ENCODE data around the gene HMGCR.

DNA sequence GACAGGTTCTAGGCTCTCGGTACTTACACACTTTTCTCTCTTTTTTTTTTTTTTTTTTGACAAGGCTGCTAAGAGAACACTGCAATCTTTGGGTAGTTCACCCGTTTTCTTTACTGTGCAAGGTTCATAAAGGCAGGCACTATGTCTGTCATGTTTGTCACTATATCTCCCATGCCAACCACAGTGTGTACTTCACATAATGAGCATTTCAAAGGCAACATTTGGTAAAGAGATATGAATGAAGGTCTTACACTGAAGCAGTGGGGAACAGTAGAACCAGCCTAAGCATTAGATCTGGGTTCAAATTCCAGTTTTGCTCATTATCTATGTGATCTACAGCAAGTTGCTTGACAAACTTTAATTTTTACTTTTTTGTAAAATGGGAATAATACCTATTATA, 1.5 kb upstream of the HMGCR start:
- no peak for TF ChIP-seq ZBTB21 (CRISPR knock-in tag; IDR thresholded peaks at IDR 0.05; ENCODE audit: borderline replicate concordance)
- TF ChIP-seq, protein P1, sequence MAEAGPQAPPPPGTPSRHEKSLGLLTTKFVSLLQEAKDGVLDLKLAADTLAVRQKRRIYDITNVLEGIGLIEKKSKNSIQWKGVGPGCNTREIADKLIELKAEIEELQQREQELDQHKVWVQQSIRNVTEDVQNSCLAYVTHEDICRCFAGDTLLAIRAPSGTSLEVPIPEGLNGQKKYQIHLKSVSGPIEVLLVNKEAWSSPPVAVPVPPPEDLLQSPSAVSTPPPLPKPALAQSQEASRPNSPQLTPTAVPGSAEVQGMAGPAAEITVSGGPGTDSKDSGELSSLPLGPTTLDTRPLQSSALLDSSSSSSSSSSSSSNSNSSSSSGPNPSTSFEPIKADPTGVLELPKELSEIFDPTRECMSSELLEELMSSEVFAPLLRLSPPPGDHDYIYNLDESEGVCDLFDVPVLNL (CRISPR knock-in tag; IDR thresholded peaks at IDR 0.05; ENCODE audit: borderline replicate concordance, low read depth) = no peak
- TF ChIP-seq, protein P2, sequence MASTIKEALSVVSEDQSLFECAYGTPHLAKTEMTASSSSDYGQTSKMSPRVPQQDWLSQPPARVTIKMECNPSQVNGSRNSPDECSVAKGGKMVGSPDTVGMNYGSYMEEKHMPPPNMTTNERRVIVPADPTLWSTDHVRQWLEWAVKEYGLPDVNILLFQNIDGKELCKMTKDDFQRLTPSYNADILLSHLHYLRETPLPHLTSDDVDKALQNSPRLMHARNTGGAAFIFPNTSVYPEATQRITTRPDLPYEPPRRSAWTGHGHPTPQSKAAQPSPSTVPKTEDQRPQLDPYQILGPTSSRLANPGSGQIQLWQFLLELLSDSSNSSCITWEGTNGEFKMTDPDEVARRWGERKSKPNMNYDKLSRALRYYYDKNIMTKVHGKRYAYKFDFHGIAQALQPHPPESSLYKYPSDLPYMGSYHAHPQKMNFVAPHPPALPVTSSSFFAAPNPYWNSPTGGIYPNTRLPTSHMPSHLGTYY (CRISPR knock-in tag; IDR thresholded peaks at IDR 0.05) = no peak
- TF ChIP-seq, protein P3, sequence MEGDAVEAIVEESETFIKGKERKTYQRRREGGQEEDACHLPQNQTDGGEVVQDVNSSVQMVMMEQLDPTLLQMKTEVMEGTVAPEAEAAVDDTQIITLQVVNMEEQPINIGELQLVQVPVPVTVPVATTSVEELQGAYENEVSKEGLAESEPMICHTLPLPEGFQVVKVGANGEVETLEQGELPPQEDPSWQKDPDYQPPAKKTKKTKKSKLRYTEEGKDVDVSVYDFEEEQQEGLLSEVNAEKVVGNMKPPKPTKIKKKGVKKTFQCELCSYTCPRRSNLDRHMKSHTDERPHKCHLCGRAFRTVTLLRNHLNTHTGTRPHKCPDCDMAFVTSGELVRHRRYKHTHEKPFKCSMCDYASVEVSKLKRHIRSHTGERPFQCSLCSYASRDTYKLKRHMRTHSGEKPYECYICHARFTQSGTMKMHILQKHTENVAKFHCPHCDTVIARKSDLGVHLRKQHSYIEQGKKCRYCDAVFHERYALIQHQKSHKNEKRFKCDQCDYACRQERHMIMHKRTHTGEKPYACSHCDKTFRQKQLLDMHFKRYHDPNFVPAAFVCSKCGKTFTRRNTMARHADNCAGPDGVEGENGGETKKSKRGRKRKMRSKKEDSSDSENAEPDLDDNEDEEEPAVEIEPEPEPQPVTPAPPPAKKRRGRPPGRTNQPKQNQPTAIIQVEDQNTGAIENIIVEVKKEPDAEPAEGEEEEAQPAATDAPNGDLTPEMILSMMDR (IDR thresholded peaks at IDR 0.05) = no peak
- TF ChIP-seq, protein P4, sequence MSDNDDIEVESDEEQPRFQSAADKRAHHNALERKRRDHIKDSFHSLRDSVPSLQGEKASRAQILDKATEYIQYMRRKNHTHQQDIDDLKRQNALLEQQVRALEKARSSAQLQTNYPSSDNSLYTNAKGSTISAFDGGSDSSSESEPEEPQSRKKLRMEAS (CRISPR knock-in tag; IDR thresholded peaks at IDR 0.05) = no peak
- no peak for TF ChIP-seq SP1 (CRISPR knock-in tag; conservative IDR thresholded peaks at IDR 0.05)
- no peak for TF ChIP-seq ETV6 (CRISPR knock-in tag; IDR thresholded peaks at IDR 0.05)
- TF ChIP-seq RELA (CRISPR knock-in tag; IDR thresholded peaks at IDR 0.05; ENCODE audit: borderline replicate concordance) = no peak
- TF ChIP-seq FOXP1 (CRISPR knock-in tag; IDR thresholded peaks at IDR 0.05; ENCODE audit: borderline replicate concordance) = no peak
- TF ChIP-seq, protein P5, sequence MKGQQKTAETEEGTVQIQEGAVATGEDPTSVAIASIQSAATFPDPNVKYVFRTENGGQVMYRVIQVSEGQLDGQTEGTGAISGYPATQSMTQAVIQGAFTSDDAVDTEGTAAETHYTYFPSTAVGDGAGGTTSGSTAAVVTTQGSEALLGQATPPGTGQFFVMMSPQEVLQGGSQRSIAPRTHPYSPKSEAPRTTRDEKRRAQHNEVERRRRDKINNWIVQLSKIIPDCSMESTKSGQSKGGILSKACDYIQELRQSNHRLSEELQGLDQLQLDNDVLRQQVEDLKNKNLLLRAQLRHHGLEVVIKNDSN (CRISPR knock-in tag; IDR thresholded peaks at IDR 0.05) = no peak
- TF ChIP-seq, protein P6, sequence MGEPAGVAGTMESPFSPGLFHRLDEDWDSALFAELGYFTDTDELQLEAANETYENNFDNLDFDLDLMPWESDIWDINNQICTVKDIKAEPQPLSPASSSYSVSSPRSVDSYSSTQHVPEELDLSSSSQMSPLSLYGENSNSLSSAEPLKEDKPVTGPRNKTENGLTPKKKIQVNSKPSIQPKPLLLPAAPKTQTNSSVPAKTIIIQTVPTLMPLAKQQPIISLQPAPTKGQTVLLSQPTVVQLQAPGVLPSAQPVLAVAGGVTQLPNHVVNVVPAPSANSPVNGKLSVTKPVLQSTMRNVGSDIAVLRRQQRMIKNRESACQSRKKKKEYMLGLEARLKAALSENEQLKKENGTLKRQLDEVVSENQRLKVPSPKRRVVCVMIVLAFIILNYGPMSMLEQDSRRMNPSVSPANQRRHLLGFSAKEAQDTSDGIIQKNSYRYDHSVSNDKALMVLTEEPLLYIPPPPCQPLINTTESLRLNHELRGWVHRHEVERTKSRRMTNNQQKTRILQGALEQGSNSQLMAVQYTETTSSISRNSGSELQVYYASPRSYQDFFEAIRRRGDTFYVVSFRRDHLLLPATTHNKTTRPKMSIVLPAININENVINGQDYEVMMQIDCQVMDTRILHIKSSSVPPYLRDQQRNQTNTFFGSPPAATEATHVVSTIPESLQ (CRISPR knock-in tag; IDR thresholded peaks at IDR 0.05) = no peak
- TF ChIP-seq TCF7 (CRISPR knock-in tag; IDR thresholded peaks at IDR 0.05; ENCODE audit: low read depth) = no peak
- TF ChIP-seq, protein P7, sequence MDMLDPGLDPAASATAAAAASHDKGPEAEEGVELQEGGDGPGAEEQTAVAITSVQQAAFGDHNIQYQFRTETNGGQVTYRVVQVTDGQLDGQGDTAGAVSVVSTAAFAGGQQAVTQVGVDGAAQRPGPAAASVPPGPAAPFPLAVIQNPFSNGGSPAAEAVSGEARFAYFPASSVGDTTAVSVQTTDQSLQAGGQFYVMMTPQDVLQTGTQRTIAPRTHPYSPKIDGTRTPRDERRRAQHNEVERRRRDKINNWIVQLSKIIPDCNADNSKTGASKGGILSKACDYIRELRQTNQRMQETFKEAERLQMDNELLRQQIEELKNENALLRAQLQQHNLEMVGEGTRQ (CRISPR knock-in tag; IDR thresholded peaks at IDR 0.05) = no peak

All from WTC11 (cell line).